ENCODE data around the gene RIPK1. TPM values are rescaled to one million over a fixed set of nuclear protein-coding genes. Genes with fewer than 3 reads are reported as not detected.

Gene RIPK1
- total RNA-seq, 1 experiment from 2014 or later = 16.8 TPM

DNA sequence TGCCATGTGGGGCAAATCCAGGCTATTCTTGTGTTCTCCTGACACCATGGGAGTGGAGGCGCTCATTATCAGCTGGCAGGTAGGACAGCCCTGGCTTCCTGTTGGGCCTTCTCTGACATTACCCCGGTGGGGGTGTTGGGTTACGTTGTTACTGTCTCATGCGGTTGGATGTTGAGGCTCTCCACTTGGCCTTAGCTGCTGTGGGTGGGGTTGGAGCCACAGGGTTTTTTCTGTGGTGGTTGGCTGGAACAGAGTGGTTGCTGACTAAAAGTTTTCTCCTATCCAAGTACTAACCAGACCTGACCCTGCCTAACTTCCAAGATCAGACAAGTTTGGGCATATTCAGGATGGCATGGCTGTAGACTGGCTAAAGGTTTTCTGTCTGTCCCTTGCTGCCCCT, 20.2 kb downstream of the RIPK1 start:
- TF ChIP-seq, protein P1, sequence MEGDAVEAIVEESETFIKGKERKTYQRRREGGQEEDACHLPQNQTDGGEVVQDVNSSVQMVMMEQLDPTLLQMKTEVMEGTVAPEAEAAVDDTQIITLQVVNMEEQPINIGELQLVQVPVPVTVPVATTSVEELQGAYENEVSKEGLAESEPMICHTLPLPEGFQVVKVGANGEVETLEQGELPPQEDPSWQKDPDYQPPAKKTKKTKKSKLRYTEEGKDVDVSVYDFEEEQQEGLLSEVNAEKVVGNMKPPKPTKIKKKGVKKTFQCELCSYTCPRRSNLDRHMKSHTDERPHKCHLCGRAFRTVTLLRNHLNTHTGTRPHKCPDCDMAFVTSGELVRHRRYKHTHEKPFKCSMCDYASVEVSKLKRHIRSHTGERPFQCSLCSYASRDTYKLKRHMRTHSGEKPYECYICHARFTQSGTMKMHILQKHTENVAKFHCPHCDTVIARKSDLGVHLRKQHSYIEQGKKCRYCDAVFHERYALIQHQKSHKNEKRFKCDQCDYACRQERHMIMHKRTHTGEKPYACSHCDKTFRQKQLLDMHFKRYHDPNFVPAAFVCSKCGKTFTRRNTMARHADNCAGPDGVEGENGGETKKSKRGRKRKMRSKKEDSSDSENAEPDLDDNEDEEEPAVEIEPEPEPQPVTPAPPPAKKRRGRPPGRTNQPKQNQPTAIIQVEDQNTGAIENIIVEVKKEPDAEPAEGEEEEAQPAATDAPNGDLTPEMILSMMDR (IDR thresholded peaks at IDR 0.05; ENCODE audit: unreplicated experiment) = no peak
- no peak overlapping the region for H3K27ac Mint-ChIP-seq (ENCODE audit: low read depth, unreplicated experiment)
- H3K27me3 Mint-ChIP-seq (ENCODE audit: insufficient read depth, unreplicated experiment) = no peaks in the 10 kb centered on the region
- ChIA-PET CTCF (no interaction called here), POLR2A (interaction anchor here (0.7 to 1.3 kb wide), 2 partner anchors 15 to 17 kb away, joined by 3 to 4 read pairs; no protein-coding TSS in a partner anchor)
- DNase-seq (ENCODE audit: unreplicated experiment) = no peak
- peaks cover 61% of the 10 kb centered on the region for H3K36me3 Mint-ChIP-seq (ENCODE audit: insufficient read depth, unreplicated experiment)
- no peak overlapping the region for H3K4me3 Mint-ChIP-seq (ENCODE audit: unreplicated experiment)
- no peaks in the 10 kb centered on the region for H3K9me3 Mint-ChIP-seq (ENCODE audit: unreplicated experiment)
- BruUV-seq (replicated peaks) = no TSS peak
- H3K4me1 Mint-ChIP-seq (ENCODE audit: insufficient read depth, unreplicated experiment) = no peaks in the 10 kb centered on the region
- intact Hi-C loops (cut with micrococcal nuclease) = no loop called here

DNA sequence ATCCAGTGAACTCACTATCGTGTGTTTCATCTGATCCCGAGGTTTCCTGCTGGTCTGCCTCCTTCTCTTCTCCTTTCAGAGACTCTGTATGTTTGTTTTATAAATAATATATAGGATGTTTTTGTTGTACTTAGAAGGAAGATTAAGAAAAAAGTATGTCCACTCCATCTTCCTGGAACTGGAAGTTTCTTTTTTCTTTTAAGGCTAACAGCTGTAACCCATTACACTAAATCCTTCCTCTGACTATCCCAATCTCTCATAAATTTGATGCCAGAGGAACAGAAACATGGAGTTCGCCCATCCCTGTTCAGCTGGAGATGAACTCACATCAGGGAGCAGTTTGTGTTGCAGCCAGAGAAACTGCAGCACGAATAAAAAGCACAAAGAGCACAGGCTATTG, 20.7 kb downstream of the RIPK1 start:
- CTCF ChIA-PET = no interaction called here

DNA sequence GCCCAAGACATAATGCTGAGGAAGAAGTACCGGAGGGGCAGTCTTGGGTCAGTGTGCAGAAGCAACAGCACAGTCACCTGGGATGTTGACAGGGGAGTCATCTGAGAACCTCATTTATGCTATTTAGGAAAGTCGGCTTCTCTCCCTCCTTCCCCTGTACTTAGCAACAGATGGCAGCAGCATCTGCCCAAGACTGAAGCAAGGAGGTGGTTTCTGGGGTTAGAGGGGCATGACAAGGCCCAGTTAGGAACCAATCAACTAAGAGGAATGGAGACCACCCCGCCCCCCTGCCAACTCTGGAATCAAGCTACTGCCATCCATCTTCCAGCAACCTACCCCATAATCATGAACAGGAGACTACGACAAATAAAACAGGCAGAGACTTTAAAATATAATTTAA, 21.7 kb downstream of the RIPK1 start:
- no peak for DNase-seq (ENCODE audit: unreplicated experiment)
- Mint-ChIP-seq H3K27me3 (ENCODE audit: insufficient read depth, unreplicated experiment) (no peaks in the 10 kb centered on the region), H3K36me3 (ENCODE audit: insufficient read depth, unreplicated experiment) (peaks cover 54% of the 10 kb centered on the region), H3K4me3 (ENCODE audit: unreplicated experiment) (no peak overlapping the region), H3K4me1 (ENCODE audit: insufficient read depth, unreplicated experiment) (no peaks in the 10 kb centered on the region), H3K27ac (ENCODE audit: low read depth, unreplicated experiment) (no peak overlapping the region), H3K9me3 (ENCODE audit: unreplicated experiment) (no peaks in the 10 kb centered on the region)
- BruUV-seq (replicated peaks) = no TSS peak
- ChIA-PET CTCF (no interaction called here), POLR2A (interaction anchor here (1.1 to 1.5 kb wide), 2 partner anchors 27 to 365 kb away, joined by 4 read pairs; no protein-coding TSS in a partner anchor)
- TF ChIP-seq, protein P1 (IDR thresholded peaks at IDR 0.05; ENCODE audit: unreplicated experiment) = no peak
- intact Hi-C loops (cut with micrococcal nuclease) = no loop called here

More for the DNA sequence above, 20.7 kb downstream of the RIPK1 start:
- no peak overlapping the region for H3K4me3 Mint-ChIP-seq (ENCODE audit: unreplicated experiment)
- no peak for DNase-seq (ENCODE audit: unreplicated experiment)
- H3K36me3 Mint-ChIP-seq (ENCODE audit: insufficient read depth, unreplicated experiment) = peaks cover 60% of the 10 kb centered on the region
- TF ChIP-seq, protein P1 (IDR thresholded peaks at IDR 0.05; ENCODE audit: unreplicated experiment) = no peak
- POLR2A ChIA-PET = interaction anchor here (0.6 to 1.5 kb wide), 5 partner anchors 15 to 1402 kb away, joined by 3 to 4 read pairs (median 4); no protein-coding TSS in a partner anchor
- no TSS peak for BruUV-seq (replicated peaks)
- no peaks in the 10 kb centered on the region for H3K9me3 Mint-ChIP-seq (ENCODE audit: unreplicated experiment)
- H3K4me1 Mint-ChIP-seq (ENCODE audit: insufficient read depth, unreplicated experiment) = no peaks in the 10 kb centered on the region
- no peak overlapping the region for H3K27ac Mint-ChIP-seq (ENCODE audit: low read depth, unreplicated experiment)
- H3K27me3 Mint-ChIP-seq (ENCODE audit: insufficient read depth, unreplicated experiment) = no peaks in the 10 kb centered on the region
- intact Hi-C loops (cut with micrococcal nuclease) = no loop called here

DNA sequence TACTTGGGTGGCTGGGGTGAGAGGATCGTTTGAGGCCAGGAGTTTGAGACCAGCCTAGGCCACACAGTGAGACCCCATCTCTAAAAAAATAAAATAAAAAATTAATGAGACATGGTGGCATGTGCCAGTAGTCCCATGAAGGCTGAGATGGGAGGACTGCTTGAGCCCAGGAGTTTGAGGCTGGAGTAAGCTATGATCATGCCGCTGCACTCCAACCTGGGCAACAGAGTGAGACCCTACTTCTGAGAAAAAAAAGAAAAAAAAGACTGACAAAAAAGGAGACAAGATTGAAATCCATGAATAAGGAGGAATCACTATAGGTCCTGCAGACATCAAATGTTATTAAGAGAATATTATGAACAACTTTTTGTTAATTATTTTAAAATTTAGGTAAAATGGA, 26.5 kb downstream of the RIPK1 start:
- Mint-ChIP-seq H3K4me3 (ENCODE audit: unreplicated experiment) (no peak overlapping the region), H3K27ac (ENCODE audit: low read depth, unreplicated experiment) (no peak overlapping the region), H3K9me3 (ENCODE audit: unreplicated experiment) (no peaks in the 10 kb centered on the region), H3K36me3 (ENCODE audit: insufficient read depth, unreplicated experiment) (peaks cover 42% of the 10 kb centered on the region), H3K4me1 (ENCODE audit: insufficient read depth, unreplicated experiment) (no peaks in the 10 kb centered on the region), H3K27me3 (ENCODE audit: insufficient read depth, unreplicated experiment) (no peaks in the 10 kb centered on the region)
- ChIA-PET CTCF (no interaction called here), POLR2A (no interaction called here)
- no peak for DNase-seq (ENCODE audit: unreplicated experiment)
- BruUV-seq (replicated peaks) = no TSS peak
- intact Hi-C loops (cut with micrococcal nuclease) = no loop called here
- TF ChIP-seq, protein P1 (IDR thresholded peaks at IDR 0.05; ENCODE audit: unreplicated experiment) = no peak
